ENCODE data around the gene KRT23.

The KRT23 gene

DNA sequence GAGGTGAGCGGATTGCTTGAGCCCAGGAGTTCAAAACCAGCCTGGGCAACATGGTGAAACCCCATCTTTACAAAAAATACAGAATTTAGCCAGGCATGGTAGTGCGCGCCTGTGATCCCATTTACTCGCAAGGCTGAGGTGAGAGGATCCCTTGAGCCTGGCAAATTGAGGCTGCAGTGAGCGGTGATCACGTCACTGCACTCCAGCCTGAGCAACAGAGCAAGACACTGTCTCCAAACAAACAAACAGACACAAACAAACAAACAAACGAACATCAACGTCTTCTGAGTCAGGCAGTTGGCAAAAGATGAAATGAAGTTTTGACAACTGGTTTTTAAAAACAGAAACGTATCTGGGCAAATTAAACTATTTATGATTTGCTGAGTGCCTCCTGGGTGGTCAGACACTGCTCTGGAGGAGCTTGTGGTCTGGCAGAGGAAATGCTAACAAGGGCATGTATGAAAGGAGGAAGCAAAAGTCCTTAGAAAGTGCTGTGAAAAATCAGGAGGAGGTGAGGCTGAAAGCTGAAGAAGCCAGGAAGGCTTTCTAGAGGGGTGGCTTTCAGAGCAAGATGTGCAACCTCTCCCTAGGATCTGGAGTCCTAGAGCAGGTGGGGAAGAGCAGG lies 42.2 kb downstream of the KRT23 start:
- no peak overlapping the region for H3K4me3 ChIP-seq (ENCODE audit: low read length)
- TF ChIP-seq, protein P1, sequence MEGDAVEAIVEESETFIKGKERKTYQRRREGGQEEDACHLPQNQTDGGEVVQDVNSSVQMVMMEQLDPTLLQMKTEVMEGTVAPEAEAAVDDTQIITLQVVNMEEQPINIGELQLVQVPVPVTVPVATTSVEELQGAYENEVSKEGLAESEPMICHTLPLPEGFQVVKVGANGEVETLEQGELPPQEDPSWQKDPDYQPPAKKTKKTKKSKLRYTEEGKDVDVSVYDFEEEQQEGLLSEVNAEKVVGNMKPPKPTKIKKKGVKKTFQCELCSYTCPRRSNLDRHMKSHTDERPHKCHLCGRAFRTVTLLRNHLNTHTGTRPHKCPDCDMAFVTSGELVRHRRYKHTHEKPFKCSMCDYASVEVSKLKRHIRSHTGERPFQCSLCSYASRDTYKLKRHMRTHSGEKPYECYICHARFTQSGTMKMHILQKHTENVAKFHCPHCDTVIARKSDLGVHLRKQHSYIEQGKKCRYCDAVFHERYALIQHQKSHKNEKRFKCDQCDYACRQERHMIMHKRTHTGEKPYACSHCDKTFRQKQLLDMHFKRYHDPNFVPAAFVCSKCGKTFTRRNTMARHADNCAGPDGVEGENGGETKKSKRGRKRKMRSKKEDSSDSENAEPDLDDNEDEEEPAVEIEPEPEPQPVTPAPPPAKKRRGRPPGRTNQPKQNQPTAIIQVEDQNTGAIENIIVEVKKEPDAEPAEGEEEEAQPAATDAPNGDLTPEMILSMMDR (conservative IDR thresholded peaks at IDR 0.05; ENCODE audit: low read depth, low read length): no peak
- DNase-seq (ENCODE audit: low read depth): no peak

DNA sequence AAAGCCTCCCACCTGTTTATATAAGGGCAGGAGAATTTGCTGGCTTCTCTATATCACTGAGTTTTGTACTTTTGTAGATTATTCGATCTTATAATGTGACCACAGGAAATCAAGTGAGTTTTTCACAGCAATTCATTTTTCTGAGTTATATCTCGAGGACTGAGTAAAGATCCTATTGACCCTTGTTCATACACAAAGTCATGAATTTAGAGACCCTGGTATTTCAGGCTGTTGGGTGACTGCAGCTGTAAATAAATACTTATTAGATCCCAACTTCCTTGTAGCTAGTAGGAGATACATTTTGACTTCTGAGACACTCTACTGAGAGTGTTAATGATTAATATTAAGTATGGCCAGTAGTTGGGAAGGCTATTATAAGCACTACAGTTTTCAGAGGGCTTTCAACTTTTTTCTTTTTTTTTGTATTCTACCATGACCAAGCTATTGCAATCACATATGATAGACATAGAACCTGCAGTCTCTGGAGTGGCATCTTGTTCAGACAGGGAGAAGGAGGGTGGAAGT lies 49.2 kb downstream of the KRT23 start:
- DNase-seq (ENCODE audit: low read depth): no peak
- H3K4me3 ChIP-seq (ENCODE audit: low read length): no peak overlapping the region
- TF ChIP-seq, protein P1 (conservative IDR thresholded peaks at IDR 0.05; ENCODE audit: low read depth, low read length): no peak

DNA sequence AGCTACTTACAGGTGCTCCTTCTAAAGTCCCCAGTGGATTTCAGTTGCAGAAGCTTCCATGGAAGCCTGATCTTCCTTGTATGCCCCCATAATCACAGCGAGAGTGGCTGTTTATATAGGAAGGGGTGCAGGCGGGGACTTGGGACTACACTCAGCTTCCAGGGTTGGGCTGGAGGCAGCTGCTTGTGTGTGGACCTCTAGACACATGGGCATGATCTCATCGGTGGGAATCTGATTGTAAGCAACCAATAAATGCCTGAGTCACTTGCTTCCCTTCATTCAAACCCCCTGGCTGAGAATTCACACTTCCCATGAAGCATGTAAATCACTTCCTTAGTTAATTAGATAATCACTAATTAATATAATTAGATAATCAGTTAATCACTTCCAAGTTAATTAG lies 51.4 kb downstream of the KRT23 start:
- no peak for DNase-seq (ENCODE audit: low read depth)
- TF ChIP-seq, protein P1 (conservative IDR thresholded peaks at IDR 0.05; ENCODE audit: low read depth, low read length): no peak
- H3K4me3 ChIP-seq (ENCODE audit: low read length): no peak overlapping the region

DNA sequence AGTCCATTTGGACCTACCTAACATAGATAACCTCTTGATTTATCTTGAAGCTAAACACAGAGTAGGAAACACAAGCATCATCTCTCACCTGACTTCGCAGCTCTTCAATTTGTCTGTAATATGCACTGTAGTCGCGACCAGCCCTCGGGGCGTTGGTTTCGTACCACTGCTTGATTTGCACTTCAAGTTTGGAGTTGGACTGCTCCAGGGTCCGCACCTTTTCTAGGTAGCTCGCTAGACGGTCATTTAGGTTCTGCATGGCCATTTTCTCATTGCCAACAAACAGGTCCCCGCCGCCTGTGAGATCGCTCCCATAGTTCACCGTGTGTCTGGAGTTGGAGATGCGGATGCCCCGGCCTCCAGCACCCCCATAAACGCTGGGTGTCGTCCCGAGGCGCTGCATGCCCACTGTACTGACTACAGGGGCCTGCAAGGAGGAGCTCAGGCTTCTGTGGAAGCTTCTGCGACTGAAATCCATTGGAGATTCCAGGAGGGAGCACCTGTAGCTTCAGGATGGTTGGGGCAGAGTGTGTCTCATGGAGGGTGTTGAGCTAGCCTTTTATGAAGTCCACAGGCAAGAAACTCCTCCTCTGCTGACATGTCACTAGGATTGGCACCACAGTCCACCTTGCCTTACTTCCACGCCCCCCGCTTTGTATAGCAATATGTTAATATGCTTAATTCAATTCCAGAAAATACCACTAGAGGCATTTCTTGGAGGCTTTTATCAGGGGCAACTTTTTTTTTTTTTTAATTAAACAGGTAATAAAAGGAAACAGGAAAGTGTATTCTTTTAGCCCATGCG lies 52.5 kb downstream of the KRT23 start, which contains the start of gene KRT20:
KRT20 (minus strand) TSS at position 535 of the 805 bp plus-strand sequence; CDS start at position 478, 57 bp downstream.
- H3K4me3 ChIP-seq (ENCODE audit: low read length): no peak within 1 kb of the TSS
- DNase-seq (ENCODE audit: low read depth): no peak
- TF ChIP-seq, protein P1 (conservative IDR thresholded peaks at IDR 0.05; ENCODE audit: low read depth, low read length): peak; percentile 20

DNA sequence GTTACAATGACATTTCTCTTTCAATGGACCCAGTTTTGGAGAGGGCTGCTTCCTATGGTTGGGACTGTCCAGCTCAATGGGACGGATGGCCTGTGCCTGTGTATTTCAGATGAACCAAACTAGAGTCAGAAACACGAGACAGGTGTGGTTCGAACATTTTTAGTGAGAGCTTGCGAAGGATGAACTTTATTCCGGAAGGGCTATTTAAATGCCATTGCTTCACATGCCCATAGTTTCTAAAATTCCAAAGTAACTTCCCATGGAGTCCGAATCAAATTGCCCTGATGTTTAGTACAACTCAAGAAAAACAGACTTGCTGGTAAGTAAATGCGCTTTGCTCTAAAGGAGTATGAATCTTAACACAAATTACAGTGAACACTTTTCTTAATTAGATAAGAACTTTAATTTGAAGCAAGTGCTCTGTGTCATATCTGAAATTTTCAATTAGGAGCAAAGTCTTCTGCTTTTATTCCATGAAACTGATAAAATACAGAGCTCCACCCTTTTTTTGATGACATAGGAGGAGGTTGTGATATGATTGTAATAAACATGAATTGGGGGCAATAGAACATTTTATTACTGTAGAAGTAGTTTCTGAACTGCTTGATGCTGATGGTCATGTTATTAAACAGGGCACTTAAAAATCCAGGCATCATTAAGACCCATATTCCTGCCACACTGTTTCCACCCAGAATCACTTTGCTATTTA lies 53.7 kb downstream of the KRT23 start:
- TF ChIP-seq, protein P1 (conservative IDR thresholded peaks at IDR 0.05; ENCODE audit: low read depth, low read length): no peak
- H3K4me3 ChIP-seq (ENCODE audit: low read length): no peak overlapping the region
- no peak for DNase-seq (ENCODE audit: low read depth)

DNA sequence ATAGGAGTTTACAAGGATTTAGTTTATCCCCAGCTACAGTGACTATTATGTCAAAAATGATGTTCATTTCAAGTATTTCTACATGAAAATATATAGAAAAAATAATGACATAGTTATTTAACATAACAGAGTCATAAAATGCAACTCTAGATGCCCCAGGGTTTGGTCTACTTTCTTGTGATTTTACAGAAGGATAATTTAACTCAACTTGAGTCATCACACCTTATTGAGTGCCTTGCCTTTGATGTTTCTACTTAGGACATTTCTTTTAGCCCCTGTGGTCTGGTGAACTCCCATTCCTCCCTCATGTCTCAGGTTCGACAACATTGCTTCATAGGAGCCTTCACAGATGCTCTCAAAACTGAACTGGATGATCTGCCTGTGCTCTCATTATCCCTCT lies 54.4 kb downstream of the KRT23 start:
- TF ChIP-seq, protein P1 (conservative IDR thresholded peaks at IDR 0.05; ENCODE audit: low read depth, low read length): no peak
- no peak overlapping the region for H3K4me3 ChIP-seq (ENCODE audit: low read length)
- no peak for DNase-seq (ENCODE audit: low read depth)
